ENCODE measurements around the gene CCT5.

GRCh38 chr5:10246761-10247160 is 3.3 kb upstream of the CCT5 start:
- no peak for TF ChIP-seq CTCF (IDR thresholded peaks at IDR 0.05; ENCODE audit: low read length)
- no peak for TF ChIP-seq EZH2 (IDR thresholded peaks at IDR 0.05; ENCODE audit: borderline replicate concordance, low read length)

Data from OCI-LY1 (cell line).